ENCODE measurements around the gene STAG2.

Gene STAG2

GRCh38 chrX:124023838-124024238, 62.3 kb downstream of the STAG2 start:
- TF ChIP-seq SPI1 (IDR thresholded peaks at IDR 0.05; ENCODE audit: borderline replicate concordance, low read depth) (no peak), POLR2AphosphoS5 (IDR thresholded peaks at IDR 0.05; ENCODE audit: low read depth) (no peak), CTCF (IDR thresholded peaks at IDR 0.05; ENCODE audit: insufficient read depth, low read length) (no peak), REST (IDR thresholded peaks at IDR 0.05; ENCODE audit: insufficient replicate concordance, low read depth) (no peak), GABPA (IDR thresholded peaks at IDR 0.05; ENCODE audit: low read depth) (no peak)
- Histone ChIP-seq H3K4me3 (replicated peaks; ENCODE audit: insufficient read depth, low read length) (no peak overlapping the region), H3K27me3 (ENCODE audit: insufficient read depth, poor library complexity, severe bottlenecking) (no peaks in the 10 kb centered on the region), H3K27ac (replicated peaks) (no peak overlapping the region)
- DNase-seq (ENCODE audit: low read depth in 1 of 2, low spot score in 1 of 2), result no peak

- DNase-seq (ENCODE audit: low read depth in 1 of 2, low spot score in 1 of 2), result no peak
- H3K4me3 ChIP-seq (replicated peaks; ENCODE audit: insufficient read depth, low read length), result no peak overlapping the region
- TF ChIP-seq SPI1 (IDR thresholded peaks at IDR 0.05; ENCODE audit: borderline replicate concordance, low read depth) (no peak), REST (IDR thresholded peaks at IDR 0.05; ENCODE audit: insufficient replicate concordance, low read depth) (no peak), POLR2AphosphoS5 (IDR thresholded peaks at IDR 0.05; ENCODE audit: low read depth) (no peak), GABPA (IDR thresholded peaks at IDR 0.05; ENCODE audit: low read depth) (no peak), CTCF (IDR thresholded peaks at IDR 0.05; ENCODE audit: insufficient read depth, low read length) (no peak)
- no peak overlapping the region for H3K27ac ChIP-seq (replicated peaks)
- no peaks in the 10 kb centered on the region for H3K27me3 ChIP-seq (ENCODE audit: insufficient read depth, poor library complexity, severe bottlenecking)
These were observed 65.0 kb downstream of the STAG2 start for GRCh38 chrX:124026529-124026928.

GRCh38 chrX:124028182-124028581, 66.7 kb downstream of the STAG2 start:
- no peak for DNase-seq (ENCODE audit: low read depth in 1 of 2, low spot score in 1 of 2)
- no peak overlapping the region for H3K4me3 ChIP-seq (replicated peaks; ENCODE audit: insufficient read depth, low read length)
- H3K27me3 ChIP-seq (ENCODE audit: insufficient read depth, poor library complexity, severe bottlenecking), result no peaks in the 10 kb centered on the region
- no peak for TF ChIP-seq GABPA (IDR thresholded peaks at IDR 0.05; ENCODE audit: low read depth)
- no peak for TF ChIP-seq CTCF (IDR thresholded peaks at IDR 0.05; ENCODE audit: insufficient read depth, low read length)
- TF ChIP-seq REST (IDR thresholded peaks at IDR 0.05; ENCODE audit: insufficient replicate concordance, low read depth), result no peak
- H3K27ac ChIP-seq (replicated peaks), result no peak overlapping the region
